ENCODE data around the gene TMEM213. TPM values are rescaled to one million over a fixed set of nuclear protein-coding genes. Genes with fewer than 3 reads are reported as not detected.

TMEM213 gene
- total RNA-seq, 1 donor from 2014 or later = not detected

GRCh38 chr7:138842111-138842510, 44.3 kb downstream of the TMEM213 start:
- peaks cover 8% of the 10 kb centered on the region for H3K4me1 Mint-ChIP-seq (ENCODE audit: unreplicated experiment)
- H3K36me3 Mint-ChIP-seq (ENCODE audit: low read depth, unreplicated experiment) = peaks cover 8% of the 10 kb centered on the region
- no peak for DNase-seq (ENCODE audit: low spot score)
- H3K9me3 Mint-ChIP-seq (ENCODE audit: unreplicated experiment) = no peaks in the 10 kb centered on the region
- H3K27me3 Mint-ChIP-seq (ENCODE audit: unreplicated experiment) = peaks cover 3% of the 10 kb centered on the region
- no peak overlapping the region for H3K27ac Mint-ChIP-seq (ENCODE audit: unreplicated experiment)
- TF ChIP-seq CTCF (IDR thresholded peaks at IDR 0.05; ENCODE audit: unreplicated experiment) = no peak
- H3K4me3 Mint-ChIP-seq (ENCODE audit: unreplicated experiment) = no peak overlapping the region

GRCh38 chr7:138843632-138844580, 46.1 kb downstream of the TMEM213 start:
- no peaks in the 10 kb centered on the region for H3K4me1 Mint-ChIP-seq (ENCODE audit: unreplicated experiment)
- peaks cover 3% of the 10 kb centered on the region for H3K27me3 Mint-ChIP-seq (ENCODE audit: unreplicated experiment)
- peaks cover 8% of the 10 kb centered on the region for H3K36me3 Mint-ChIP-seq (ENCODE audit: low read depth, unreplicated experiment)
- DNase-seq (ENCODE audit: low spot score) = no peak
- no peaks in the 10 kb centered on the region for H3K9me3 Mint-ChIP-seq (ENCODE audit: unreplicated experiment)
- no peak overlapping the region for H3K4me3 Mint-ChIP-seq (ENCODE audit: unreplicated experiment)
- H3K27ac Mint-ChIP-seq (ENCODE audit: unreplicated experiment) = no peak overlapping the region
- no peak for TF ChIP-seq CTCF (IDR thresholded peaks at IDR 0.05; ENCODE audit: unreplicated experiment)

- no peak overlapping the region for H3K4me3 Mint-ChIP-seq (ENCODE audit: unreplicated experiment)
- no peak overlapping the region for H3K27ac Mint-ChIP-seq (ENCODE audit: unreplicated experiment)
- no peaks in the 10 kb centered on the region for H3K4me1 Mint-ChIP-seq (ENCODE audit: unreplicated experiment)
- no peaks in the 10 kb centered on the region for H3K9me3 Mint-ChIP-seq (ENCODE audit: unreplicated experiment)
- DNase-seq (ENCODE audit: low spot score) = no peak
- TF ChIP-seq CTCF (IDR thresholded peaks at IDR 0.05; ENCODE audit: unreplicated experiment) = no peak
- H3K36me3 Mint-ChIP-seq (ENCODE audit: low read depth, unreplicated experiment) = peaks cover 20% of the 10 kb centered on the region
- no peaks in the 10 kb centered on the region for H3K27me3 Mint-ChIP-seq (ENCODE audit: unreplicated experiment)
Measured at GRCh38 chr7:138845711-138846110, 47.9 kb downstream of the TMEM213 start.

GRCh38 chr7:138848056-138848980, 50.5 kb downstream of the TMEM213 start:
- H3K27me3 Mint-ChIP-seq (ENCODE audit: unreplicated experiment) = no peaks in the 10 kb centered on the region
- no peak overlapping the region for H3K27ac Mint-ChIP-seq (ENCODE audit: unreplicated experiment)
- H3K9me3 Mint-ChIP-seq (ENCODE audit: unreplicated experiment) = no peaks in the 10 kb centered on the region
- H3K36me3 Mint-ChIP-seq (ENCODE audit: low read depth, unreplicated experiment) = peaks cover 20% of the 10 kb centered on the region
- no peak for TF ChIP-seq CTCF (IDR thresholded peaks at IDR 0.05; ENCODE audit: unreplicated experiment)
- no peak for DNase-seq (ENCODE audit: low spot score)
- no peaks in the 10 kb centered on the region for H3K4me1 Mint-ChIP-seq (ENCODE audit: unreplicated experiment)
- no peak overlapping the region for H3K4me3 Mint-ChIP-seq (ENCODE audit: unreplicated experiment)

Measured in endothelial cell (in vitro differentiated cells).